ENCODE data around the gene SFTPD. TPM values are rescaled to one million over a fixed set of nuclear protein-coding genes. Genes with fewer than 3 reads are reported as not detected.
"Not testable (repeated sequence)": the region's sequence is repeated elsewhere in the genome, so short reads cannot be mapped to it uniquely, and the experiment has no call there.

The SFTPD gene
- total RNA-seq, 4 donors from 2014 or later: 0.58 to 0.97 TPM; not detected in 2

GRCh38 chr10:79923145-79923544 is 25.8 kb downstream of the SFTPD start:
- intact Hi-C loops (cut with DNase I; ENCODE audit: low total_unique reads): no loop called here
- DNase-seq: no peak

GRCh38 chr10:79922011-79922412 is 26.9 kb downstream of the SFTPD start:
- H3K4me3 ChIP-seq; H3K27ac ChIP-seq; H3K4me1 ChIP-seq; H3K9me3 ChIP-seq; intact Hi-C loops (cut with DNase I; ENCODE audit: low total_unique reads); H3K36me3 ChIP-seq; DNase-seq; H3K27me3 ChIP-seq: not testable (repeated sequence)

More at GRCh38 chr10:79923145-79923544, 25.8 kb downstream of the SFTPD start:
- no peak overlapping the region for H3K27ac ChIP-seq
- H3K4me3 ChIP-seq: no peak overlapping the region
- no peaks in the 10 kb centered on the region for H3K4me1 ChIP-seq
- TF ChIP-seq POLR2A (IDR thresholded peaks at IDR 0.05) (no peak), CTCF (IDR thresholded peaks at IDR 0.05) (no peak)
- no peaks in the 10 kb centered on the region for H3K9me3 ChIP-seq
- no peaks in the 10 kb centered on the region for H3K36me3 ChIP-seq
- H3K27me3 ChIP-seq: no peaks in the 10 kb centered on the region

GRCh38 chr10:79915838-79916237 is 33.1 kb downstream of the SFTPD start:
- H3K27ac ChIP-seq; H3K9me3 ChIP-seq; DNase-seq; H3K36me3 ChIP-seq; H3K4me3 ChIP-seq; H3K4me1 ChIP-seq; intact Hi-C loops (cut with DNase I; ENCODE audit: low total_unique reads); H3K27me3 ChIP-seq: not testable (repeated sequence)

GRCh38 chr10:79914512-79914911 is 34.4 kb downstream of the SFTPD start:
- H3K27ac ChIP-seq; H3K4me1 ChIP-seq; H3K9me3 ChIP-seq; H3K27me3 ChIP-seq; H3K36me3 ChIP-seq; DNase-seq; H3K4me3 ChIP-seq; intact Hi-C loops (cut with DNase I; ENCODE audit: low total_unique reads): not testable (repeated sequence)

GRCh38 chr10:79910836-79911235 is 38.1 kb downstream of the SFTPD start:
- H3K4me1 ChIP-seq: no peaks in the 10 kb centered on the region
- no peak for TF ChIP-seq CTCF (IDR thresholded peaks at IDR 0.05)
- no peak for TF ChIP-seq POLR2A (IDR thresholded peaks at IDR 0.05)
- no peak for DNase-seq
- H3K27me3 ChIP-seq: no peaks in the 10 kb centered on the region
- no peak overlapping the region for H3K4me3 ChIP-seq
- H3K27ac ChIP-seq: no peak overlapping the region
- no peaks in the 10 kb centered on the region for H3K9me3 ChIP-seq
- no peaks in the 10 kb centered on the region for H3K36me3 ChIP-seq
- intact Hi-C loops (cut with DNase I; ENCODE audit: low total_unique reads): no loop called here

- H3K27ac ChIP-seq: no peak overlapping the region
- no peak for DNase-seq
- no peaks in the 10 kb centered on the region for H3K9me3 ChIP-seq
- no peak overlapping the region for H3K4me3 ChIP-seq
- intact Hi-C loops (cut with DNase I; ENCODE audit: low total_unique reads): no loop called here
- no peaks in the 10 kb centered on the region for H3K4me1 ChIP-seq
- H3K36me3 ChIP-seq: no peaks in the 10 kb centered on the region
- no peaks in the 10 kb centered on the region for H3K27me3 ChIP-seq
- TF ChIP-seq POLR2A (IDR thresholded peaks at IDR 0.05) (no peak), CTCF (IDR thresholded peaks at IDR 0.05) (no peak)
Observed at GRCh38 chr10:79910344-79910743, 38.6 kb downstream of the SFTPD start.
